Right ventricle myocardium inferior (tissue), 1 donor: Measurements from ENCODE around the gene RERGL. TPM values are rescaled to one million over a fixed set of nuclear protein-coding genes. Genes with fewer than 3 reads are reported as not detected.
"Not testable (repeated sequence)": the region's sequence is repeated elsewhere in the genome, so short reads cannot be mapped to it uniquely, and the experiment has no call there.

Experiments used
- ATAC-seq: fragments of 200-7000 bp; cut with Tn5 transposase; one replicate; pipeline ENCODE4 v1.9.1; 2020; ENCODE audit warnings: mild to moderate bottlenecking, moderate library complexity
- DNase-seq: peaks from one replicate; pipeline ENCODE4 v3.0.0; 2021; ENCODE audit errors: missing footprints
- intact Hi-C: fragments of 100-400 bp; cut with DNase I; formaldehyde crosslinking; loops from one replicate; pipeline ENCODE4 v1.11.0; 2022
- total RNA-seq: library from RNA; stranded (reverse); fragmentation: NEBNext Ultra II Directional; extraction: Animal tissue kit (Norgen Biotek cat#: 25700); gene quantifications from one replicate; pipeline ENCODE4 v1.2.1, GENCODE V29; 2021
- donor health status: DM: no; HTN: yes; CAD: no; lungs with severe emphysema.

RERGL gene
- total RNA-seq, 1 donor from 2014 or later = 2.1 TPM

DNA sequence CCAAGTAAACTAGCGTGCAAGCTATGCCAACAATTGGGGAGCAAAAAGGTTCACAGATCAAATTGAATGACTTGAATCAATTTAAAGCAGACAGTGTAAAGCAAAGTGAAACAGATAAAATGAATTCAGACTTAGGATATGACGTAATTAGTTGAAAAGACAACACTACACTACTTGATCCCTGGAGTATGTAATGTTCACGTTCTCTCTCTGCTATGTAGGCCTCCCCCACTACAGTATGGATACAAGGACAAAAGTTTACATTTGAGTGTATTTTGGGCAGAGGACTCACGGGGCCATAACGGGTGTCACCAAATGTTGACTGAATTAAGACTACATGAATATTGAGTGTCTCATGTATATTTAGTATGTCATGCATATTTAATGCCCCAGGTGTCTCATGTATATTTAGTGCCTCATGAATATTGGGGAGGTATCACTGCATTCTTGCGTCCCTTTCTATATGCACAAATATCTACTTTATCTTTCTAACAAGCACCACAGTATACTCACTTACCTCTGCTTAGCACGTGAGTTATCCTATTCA, 44.5 kb downstream of the RERGL start:
- intact Hi-C loops = no loop called here
- no peak for DNase-seq
- no peak for ATAC-seq

DNA sequence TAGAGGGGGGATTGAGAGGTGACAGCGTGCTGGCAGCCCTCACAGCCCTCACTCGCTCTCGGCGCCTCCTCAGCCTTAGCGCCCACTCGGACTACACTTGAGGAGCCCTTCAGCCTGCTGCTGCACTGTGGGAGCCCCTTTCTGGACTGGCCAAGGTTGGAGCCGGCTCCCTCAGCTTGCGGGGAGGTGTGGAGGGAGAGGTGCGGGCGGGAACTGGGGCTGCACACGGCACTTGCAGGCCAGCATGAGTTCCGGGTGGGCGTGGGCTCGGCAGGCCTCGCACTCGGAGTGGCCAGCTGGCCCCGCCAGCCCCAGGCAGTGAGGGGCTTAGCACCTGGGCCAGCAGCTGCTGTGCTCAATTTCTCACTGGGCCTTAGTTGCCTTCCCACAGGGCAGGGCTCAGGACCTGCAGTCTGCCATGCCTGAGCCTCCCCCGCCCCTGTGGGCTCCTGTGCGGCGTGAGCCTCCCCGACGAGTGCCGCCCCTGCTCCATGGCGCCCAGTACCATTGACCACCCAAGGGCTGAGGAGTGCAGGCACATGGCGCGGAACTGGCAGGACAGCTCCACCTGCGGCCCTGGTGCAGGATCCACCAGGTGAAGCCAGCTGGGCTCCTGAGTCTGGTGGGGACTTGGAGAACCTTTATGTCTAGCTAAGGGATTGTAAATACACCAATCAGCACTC, 49.8 kb downstream of the RERGL start:
- intact Hi-C loops, ATAC-seq, DNase-seq: not testable (repeated sequence)

Other genes starting within 250 kb of the RERGL start
- not detected for gene PIK3C2G, start 171.3 kb upstream of the RERGL start, total RNA-seq